OCI-LY1 (cell line): Measurements from ENCODE around the gene C1QTNF9.

Source experiments
- H2AFZ ChIP-seq: fragments of 200-600 bp; sonication (generic), shearing (Covaris generic); 2 replicates; pipeline ENCODE4 v1.6.0; 2014; ENCODE audit warnings: antibody characterized with exemption, mild to moderate bottlenecking, low read length
- H3F3A ChIP-seq: fragments of 200-600 bp; sonication (generic), shearing (Covaris generic); 2 replicates; pipeline ENCODE4 v1.6.0; 2014; ENCODE audit warnings: mild to moderate bottlenecking, antibody characterized with exemption, low read length, moderate library complexity; ENCODE audit not compliant: insufficient read depth
- H3K27ac ChIP-seq: fragments of 200-600 bp; sonication (generic); 2 replicates; pipeline ENCODE4 v1.5.1; 2014; ENCODE audit warnings: low read length, mixed run types, mild to moderate bottlenecking, low read depth; ENCODE audit not compliant: poor library complexity, severe bottlenecking
- H3K27me3 ChIP-seq: fragments of 200-600 bp; sonication (generic); 2 replicates; pipeline ENCODE4 v1.6.0; 2014; ENCODE audit warnings: antibody characterized with exemption, mild to moderate bottlenecking, low read length, moderate library complexity; ENCODE audit not compliant: insufficient read depth
- H3K36me3 ChIP-seq: fragments of 200-600 bp; sonication (generic); 2 replicates; pipeline ENCODE4 v1.6.1; 2014; ENCODE audit warnings: mild to moderate bottlenecking, antibody characterized with exemption, low read length, moderate library complexity, mixed read lengths; ENCODE audit not compliant: insufficient read depth
- H3K4me1 ChIP-seq: fragments of 200-600 bp; sonication (generic); 2 replicates; pipeline ENCODE4 v1.5.1; 2014; ENCODE audit warnings: mild to moderate bottlenecking, low read length, moderate library complexity; ENCODE audit not compliant: insufficient read depth, severe bottlenecking
- H3K4me2 ChIP-seq: fragments of 200-600 bp; sonication (generic), shearing (Covaris generic); 2 replicates; pipeline ENCODE4 v1.6.1; 2014; ENCODE audit warnings: low read length
- H3K4me3 ChIP-seq: fragments of 200-600 bp; sonication (generic); 2 replicates; pipeline ENCODE4 v1.5.1; 2014; ENCODE audit warnings: low read length, low read depth, mild to moderate bottlenecking, mixed read lengths; ENCODE audit not compliant: poor library complexity, severe bottlenecking
- H3K79me2 ChIP-seq: fragments of 200-600 bp; shearing (Covaris generic); 2 replicates; pipeline ENCODE4 v1.6.1; 2016; ENCODE audit warnings: mixed run types, low read length, mixed read lengths; ENCODE audit not compliant: insufficient read depth
- H3K9ac ChIP-seq: fragments of 200-600 bp; sonication (generic), shearing (Covaris generic); 2 replicates; pipeline ENCODE4 v1.6.1; 2014; ENCODE audit warnings: mild to moderate bottlenecking, low read length, mixed read lengths
- H3K9me2 ChIP-seq: fragments of 200-600 bp; sonication (generic), shearing (Covaris generic); 2 replicates; pipeline ENCODE4 v1.6.1; 2014; ENCODE audit warnings: low read depth, mild to moderate bottlenecking, low read length, mixed read lengths
- H3K9me3 ChIP-seq: fragments of 200-600 bp; shearing (Covaris generic); 2 replicates; pipeline ENCODE4 v1.6.1; 2014; ENCODE audit warnings: low read length, mixed read lengths
- H4K20me1 ChIP-seq: fragments of 200-600 bp; sonication (generic), shearing (Covaris generic); 2 replicates; pipeline ENCODE4 v1.6.0; 2016; ENCODE audit warnings: mild to moderate bottlenecking, low read length; ENCODE audit not compliant: insufficient read depth
- EZH2 ChIP-seq: fragments of 200-600 bp; sonication (generic), shearing (Covaris generic); IDR thresholded peaks from 2 replicates; pipeline ENCODE4 v1.8.0; 2017; ENCODE audit warnings: borderline replicate concordance, mixed run types, mild to moderate bottlenecking, antibody characterized with exemption, low read length, moderate library complexity, mixed read lengths
- TF ChIP-seq, protein P1 (sequence below): fragments of 200-600 bp; sonication (generic), shearing (Covaris generic); IDR thresholded peaks from 2 replicates; pipeline ENCODE4 v1.5.1; 2017; ENCODE audit warnings: mild to moderate bottlenecking, antibody characterized with exemption, low read length, moderate library complexity, mixed read lengths

The C1QTNF9 gene

DNA sequence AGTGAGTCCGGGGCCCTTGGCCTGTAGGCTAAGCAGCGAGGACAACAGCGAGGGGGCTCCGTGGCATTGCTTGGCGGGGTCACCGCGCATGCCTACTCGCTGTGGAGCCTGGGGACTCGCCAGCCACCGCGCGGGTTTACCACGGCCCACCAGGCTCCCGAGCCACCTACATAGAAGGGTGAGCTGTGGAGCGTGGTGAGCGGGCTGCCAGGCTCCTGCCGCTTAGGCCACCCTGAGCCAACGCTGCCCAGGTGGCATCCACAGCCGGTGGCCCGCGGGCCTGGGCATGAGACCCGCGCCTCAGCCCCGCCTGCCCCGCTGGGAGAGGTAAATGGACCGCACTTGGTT lies 31.2 kb downstream of the C1QTNF9 start:
- Histone ChIP-seq H3K36me3 (no peaks in the 10 kb centered on the region), H3K27me3 (no peaks in the 10 kb centered on the region), H3K9me2 (no peaks in the 10 kb centered on the region), H3K27ac (no peak overlapping the region), H3K4me2 (no peak overlapping the region), H3K4me1 (no peaks in the 10 kb centered on the region), H3K79me2 (no peaks in the 10 kb centered on the region), H3K9ac (no peak overlapping the region), H2AFZ (no peak overlapping the region), H3F3A (no peaks in the 10 kb centered on the region), H3K9me3 (no peaks in the 10 kb centered on the region), H3K4me3 (no peak overlapping the region), H4K20me1 (no peaks in the 10 kb centered on the region)
- TF ChIP-seq, protein P1, sequence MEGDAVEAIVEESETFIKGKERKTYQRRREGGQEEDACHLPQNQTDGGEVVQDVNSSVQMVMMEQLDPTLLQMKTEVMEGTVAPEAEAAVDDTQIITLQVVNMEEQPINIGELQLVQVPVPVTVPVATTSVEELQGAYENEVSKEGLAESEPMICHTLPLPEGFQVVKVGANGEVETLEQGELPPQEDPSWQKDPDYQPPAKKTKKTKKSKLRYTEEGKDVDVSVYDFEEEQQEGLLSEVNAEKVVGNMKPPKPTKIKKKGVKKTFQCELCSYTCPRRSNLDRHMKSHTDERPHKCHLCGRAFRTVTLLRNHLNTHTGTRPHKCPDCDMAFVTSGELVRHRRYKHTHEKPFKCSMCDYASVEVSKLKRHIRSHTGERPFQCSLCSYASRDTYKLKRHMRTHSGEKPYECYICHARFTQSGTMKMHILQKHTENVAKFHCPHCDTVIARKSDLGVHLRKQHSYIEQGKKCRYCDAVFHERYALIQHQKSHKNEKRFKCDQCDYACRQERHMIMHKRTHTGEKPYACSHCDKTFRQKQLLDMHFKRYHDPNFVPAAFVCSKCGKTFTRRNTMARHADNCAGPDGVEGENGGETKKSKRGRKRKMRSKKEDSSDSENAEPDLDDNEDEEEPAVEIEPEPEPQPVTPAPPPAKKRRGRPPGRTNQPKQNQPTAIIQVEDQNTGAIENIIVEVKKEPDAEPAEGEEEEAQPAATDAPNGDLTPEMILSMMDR: no peak
- no peak for TF ChIP-seq EZH2

DNA sequence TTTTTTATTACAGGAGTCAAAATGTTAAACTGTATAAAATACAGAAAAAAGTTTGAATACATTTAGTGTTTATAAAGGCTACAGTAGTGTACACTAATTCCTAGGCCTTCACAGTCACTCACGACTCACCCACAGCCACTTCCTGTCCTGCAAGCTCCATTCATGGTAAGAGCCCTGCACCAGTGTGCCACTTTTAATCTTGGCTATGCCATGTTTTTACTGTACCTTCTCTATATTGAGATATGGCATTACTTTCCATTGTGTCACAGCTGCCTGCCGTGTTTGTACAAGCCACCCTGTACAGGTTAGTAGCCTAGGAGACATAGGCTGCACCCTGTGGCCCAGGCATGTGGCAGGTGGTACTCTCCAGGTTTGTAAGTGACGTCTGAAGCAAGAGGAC lies 32.1 kb downstream of the C1QTNF9 start:
- Histone ChIP-seq H3K27me3 (no peaks in the 10 kb centered on the region), H4K20me1 (no peaks in the 10 kb centered on the region), H3K27ac (no peak overlapping the region), H2AFZ (no peak overlapping the region), H3K79me2 (no peaks in the 10 kb centered on the region), H3K4me1 (no peaks in the 10 kb centered on the region), H3K4me3 (no peak overlapping the region), H3F3A (no peaks in the 10 kb centered on the region), H3K36me3 (no peaks in the 10 kb centered on the region), H3K4me2 (no peak overlapping the region), H3K9me2 (no peaks in the 10 kb centered on the region), H3K9me3 (no peaks in the 10 kb centered on the region), H3K9ac (no peak overlapping the region)
- TF ChIP-seq, protein P1: no peak
- TF ChIP-seq EZH2: no peak

DNA sequence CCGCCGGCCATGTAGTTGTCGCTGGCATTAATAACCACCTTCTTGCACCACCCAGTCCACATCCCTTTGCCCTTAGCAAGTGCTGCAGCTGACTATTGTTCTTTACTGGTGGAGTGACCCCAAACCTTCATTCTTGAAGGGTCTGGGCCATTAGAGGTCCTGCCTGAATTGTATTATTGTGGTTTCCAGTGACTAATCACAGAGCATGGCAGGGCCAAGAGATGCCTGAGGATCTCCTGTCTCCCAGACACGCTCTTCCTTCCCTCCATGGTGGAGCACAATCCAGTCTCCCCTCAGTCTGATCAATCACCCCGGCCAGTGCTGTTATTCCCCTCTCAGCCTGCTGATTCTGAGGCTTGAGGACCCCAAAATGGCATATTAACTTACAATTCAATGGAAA lies 39.0 kb downstream of the C1QTNF9 start:
- no peaks in the 10 kb centered on the region for H3F3A ChIP-seq
- H2AFZ ChIP-seq: no peak overlapping the region
- H3K9ac ChIP-seq: no peak overlapping the region

More for the DNA sequence above, 39.0 kb downstream of the C1QTNF9 start:
- no peaks in the 10 kb centered on the region for H3K4me1 ChIP-seq
- H3K79me2 ChIP-seq: no peaks in the 10 kb centered on the region
- H4K20me1 ChIP-seq: no peaks in the 10 kb centered on the region
- no peaks in the 10 kb centered on the region for H3K9me3 ChIP-seq
- no peak overlapping the region for H3K4me3 ChIP-seq
- H3K36me3 ChIP-seq: no peaks in the 10 kb centered on the region
- H3K9me2 ChIP-seq: no peaks in the 10 kb centered on the region
- no peak overlapping the region for H3K27ac ChIP-seq
- no peak overlapping the region for H3K4me2 ChIP-seq
- H3K27me3 ChIP-seq: no peaks in the 10 kb centered on the region
- no peak for TF ChIP-seq EZH2
- TF ChIP-seq, protein P1: no peak
